Mammary epithelial cell (primary cell): ENCODE measurements around the gene UNC93B1.

Source experiments
- EZH2 ChIP-seq: IDR thresholded peaks from 2 replicates; pipeline ENCODE4 v1.6.1; 2012; ENCODE audit warnings: low read length, inconsistent platforms, borderline replicate concordance
- TF ChIP-seq, protein P1 (sequence below), 2 donors: IDR thresholded peaks in 1 of 2; conservative IDR thresholded peaks in 1 of 2; 2 replicates each; pipeline ENCODE4 v1.5.1; 2011 to 2012; ENCODE audit warnings: inconsistent platforms in 2 of 2, low read length in 2 of 2, mild to moderate bottlenecking in 2 of 2, control low read depth in 1 of 2, low read depth in 1 of 2; ENCODE audit not compliant: insufficient read depth in 1 of 2; ENCODE audit errors: extremely low read depth in 1 of 2

DNA sequence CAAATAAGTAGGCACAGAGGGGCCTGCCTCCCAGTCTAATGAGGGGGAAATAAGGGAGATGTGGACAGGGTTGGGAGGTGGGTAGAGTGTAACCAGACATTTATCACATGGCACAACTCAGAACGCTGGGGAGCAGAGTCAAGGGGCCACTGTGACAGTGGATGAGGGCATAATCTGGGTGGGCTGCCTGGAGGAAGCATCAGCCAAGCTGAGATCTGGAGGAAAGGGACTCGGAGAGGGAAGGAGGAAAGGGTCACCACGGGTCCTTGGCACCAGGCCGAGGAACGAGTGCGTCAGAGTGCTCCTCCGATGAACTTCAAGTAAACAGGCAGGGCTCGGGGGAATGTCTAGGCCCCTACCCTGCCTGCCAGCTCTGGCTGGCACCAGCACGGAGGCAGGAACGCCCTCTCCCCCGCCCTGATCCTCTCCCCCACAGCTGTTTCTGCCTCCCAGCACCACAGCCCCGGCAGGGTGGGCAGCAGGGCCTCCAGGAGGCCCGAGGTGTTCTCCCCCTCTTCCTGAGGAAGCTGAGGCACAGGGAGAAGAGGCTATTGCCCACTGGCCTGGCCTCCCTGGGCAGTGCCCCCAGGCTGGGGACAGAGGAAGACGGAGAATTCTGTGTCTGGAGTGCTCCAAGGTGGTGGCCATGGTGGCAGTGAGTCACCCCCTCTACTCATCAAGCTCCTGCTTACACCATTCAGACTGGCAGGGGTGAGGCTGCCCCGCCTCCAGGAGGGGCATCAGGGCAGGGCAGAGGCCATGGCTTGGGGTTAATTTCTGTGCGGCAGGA lies 10.5 kb upstream of the UNC93B1 start:
- TF ChIP-seq, protein P1, sequence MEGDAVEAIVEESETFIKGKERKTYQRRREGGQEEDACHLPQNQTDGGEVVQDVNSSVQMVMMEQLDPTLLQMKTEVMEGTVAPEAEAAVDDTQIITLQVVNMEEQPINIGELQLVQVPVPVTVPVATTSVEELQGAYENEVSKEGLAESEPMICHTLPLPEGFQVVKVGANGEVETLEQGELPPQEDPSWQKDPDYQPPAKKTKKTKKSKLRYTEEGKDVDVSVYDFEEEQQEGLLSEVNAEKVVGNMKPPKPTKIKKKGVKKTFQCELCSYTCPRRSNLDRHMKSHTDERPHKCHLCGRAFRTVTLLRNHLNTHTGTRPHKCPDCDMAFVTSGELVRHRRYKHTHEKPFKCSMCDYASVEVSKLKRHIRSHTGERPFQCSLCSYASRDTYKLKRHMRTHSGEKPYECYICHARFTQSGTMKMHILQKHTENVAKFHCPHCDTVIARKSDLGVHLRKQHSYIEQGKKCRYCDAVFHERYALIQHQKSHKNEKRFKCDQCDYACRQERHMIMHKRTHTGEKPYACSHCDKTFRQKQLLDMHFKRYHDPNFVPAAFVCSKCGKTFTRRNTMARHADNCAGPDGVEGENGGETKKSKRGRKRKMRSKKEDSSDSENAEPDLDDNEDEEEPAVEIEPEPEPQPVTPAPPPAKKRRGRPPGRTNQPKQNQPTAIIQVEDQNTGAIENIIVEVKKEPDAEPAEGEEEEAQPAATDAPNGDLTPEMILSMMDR (conservative IDR thresholded peaks at IDR 0.05 in 1 of 2, IDR thresholded peaks at IDR 0.05 in 1 of 2; ENCODE audit: extremely low read depth in 1 of 2, insufficient read depth in 1 of 2, low read depth in 1 of 2, low read length in 2 of 2) = no peak
- no peak for TF ChIP-seq EZH2
